Esophagus squamous epithelium (tissue), 5 donors: Measurements from ENCODE around the gene PDSS2. TPM values are rescaled to one million over a fixed set of nuclear protein-coding genes. Genes with fewer than 3 reads are reported as not detected.

Experiments used
- DNase-seq: peaks from one replicate; lab custom pipeline; 2025; lab: John Stamatoyannopoulos, UW
- H3K27ac ChIP-seq, 4 donors: fragments of 200-600 bp; sonication (generic); one replicate each; pipeline ENCODE4 v1.5.1; 2016 to 2019; ENCODE audit warnings: mild to moderate bottlenecking in 1 of 4
- H3K27me3 ChIP-seq, 4 donors: fragments of 200-600 bp; sonication (generic); 1 replicate in 3 of 4; 2 replicates in 1 of 4; pipeline versions ENCODE4 v1.5.1 to v1.6.0; 2017 to 2021; ENCODE audit warnings: antibody characterized with exemption in 1 of 4
- H3K36me3 ChIP-seq, 3 donors: fragments of 200-600 bp; sonication (generic); one replicate each; pipeline ENCODE4 v1.5.1; 2016 to 2019
- H3K4me1 ChIP-seq, 3 donors: fragments of 200-600 bp; sonication (generic); one replicate each; pipeline ENCODE4 v1.5.1; 2017 to 2019
- H3K4me3 ChIP-seq, 4 donors: fragments of 200-600 bp; sonication (generic); 1 replicate in 3 of 4; 2 replicates in 1 of 4; pipeline ENCODE4 v1.5.1; 2016 to 2019; ENCODE audit warnings: mild to moderate bottlenecking in 2 of 4, moderate library complexity in 1 of 4
- H3K9me3 ChIP-seq, 3 donors: fragments of 200-600 bp; sonication (generic); one replicate each; pipeline ENCODE4 v1.5.1; 2016 to 2019
- CTCF ChIP-seq, 6 experiments: fragments of 450-650 bp in 4 of 6; fragments of 200-600 bp in 2 of 6; sonication (generic) in 2 of 6; IDR thresholded peaks; one replicate each; pipeline ENCODE4 v1.5.1; 2016 to 2019; ENCODE audit warnings: antibody characterized with exemption in 6 of 6, mild to moderate bottlenecking in 4 of 6, moderate library complexity in 4 of 6
- POLR2A ChIP-seq, 4 donors: fragments of 450-650 bp; IDR thresholded peaks; one replicate each; pipeline ENCODE4 v1.6.1; 2017; ENCODE audit warnings: antibody characterized with exemption in 4 of 4, mild to moderate bottlenecking in 4 of 4, moderate library complexity in 3 of 4
- WGBS, 2 donors: methylation state at CpG; one replicate each; pipeline ENCODE4 v1.1.5; 2018; 5-methylcytosine and 5-hydroxymethylcytosine counted together
- intact Hi-C: fragments of 100-400 bp; cut with DNase I; formaldehyde crosslinking; loops from one replicate; pipeline ENCODE4 v1.15.0; 2022
- total RNA-seq, 4 donors: library from RNA; depleted of rRNA; stranded (reverse); fragments of >200 nt; gene quantifications; one replicate each; pipeline ENCODE4 v1.1.0, GENCODE V29; 2016
- donor health status: DM: yes; HTN: yes; CAD: no.

PDSS2 gene
- total RNA-seq, 4 donors from 2014 or later: 7.0 to 15.9 (median 12.3) TPM

- intact Hi-C loops: no loop called here
- Histone ChIP-seq H3K9me3 (peaks cover 0 to 21% (median 19%) of the 10 kb centered on the region in 3 donors), H3K27me3 (no peaks in the 10 kb centered on the region), H3K4me3 (no peak overlapping the region), H3K36me3 (peaks cover 0 to 14% (median 0%) of the 10 kb centered on the region in 3 donors), H3K4me1 (peaks cover 0 to 7% (median 0%) of the 10 kb centered on the region in 3 donors), H3K27ac (no peak overlapping the region)
- DNase-seq: no peak
- no peak for TF ChIP-seq CTCF (IDR thresholded peaks at IDR 0.05)
- WGBS, 2 donors: 96 to 100% methylated on average over 1 to 2 of the region's 2 CpGs
Observed at GRCh38 chr6:107447663-107448216, 11.6 kb downstream of the PDSS2 start.

- 100% methylated on average over 1 of the region's 1 CpG for WGBS, 2 donors
- H3K4me3 ChIP-seq: no peak overlapping the region
- H3K27me3 ChIP-seq: no peaks in the 10 kb centered on the region
- intact Hi-C loops: no loop called here
- DNase-seq: no peak
- peaks cover 0 to 7% (median 0%) of the 10 kb centered on the region in 3 donors for H3K36me3 ChIP-seq
- no peaks in the 10 kb centered on the region for H3K4me1 ChIP-seq
- no peak for TF ChIP-seq POLR2A (IDR thresholded peaks at IDR 0.05)
- no peak for TF ChIP-seq CTCF (IDR thresholded peaks at IDR 0.05)
- peaks cover 0 to 19% (median 18%) of the 10 kb centered on the region in 3 donors for H3K9me3 ChIP-seq
- H3K27ac ChIP-seq: no peak overlapping the region
Observed at GRCh38 chr6:107444277-107444676, 15.1 kb downstream of the PDSS2 start.

- no peaks in the 10 kb centered on the region for H3K4me1 ChIP-seq
- DNase-seq: no peak
- TF ChIP-seq POLR2A (IDR thresholded peaks at IDR 0.05) (no peak), CTCF (IDR thresholded peaks at IDR 0.05) (no peak)
- 86 to 90% methylated on average over 7 of the region's 7 CpGs for WGBS, 2 donors
- H3K9me3 ChIP-seq: peaks cover 0 to 16% (median 14%) of the 10 kb centered on the region in 3 donors
- peaks cover 0 to 7% (median 0%) of the 10 kb centered on the region in 3 donors for H3K36me3 ChIP-seq
- H3K27ac ChIP-seq: no peak overlapping the region
- intact Hi-C loops: no loop called here
- H3K27me3 ChIP-seq: no peaks in the 10 kb centered on the region
- H3K4me3 ChIP-seq: no peak overlapping the region
Observed at GRCh38 chr6:107443608-107444267, 15.6 kb downstream of the PDSS2 start.

GRCh38 chr6:107442938-107443607 is 16.3 kb downstream of the PDSS2 start:
- no peak for TF ChIP-seq CTCF (IDR thresholded peaks at IDR 0.05)
- no peak for TF ChIP-seq POLR2A (IDR thresholded peaks at IDR 0.05)
- Histone ChIP-seq H3K36me3 (peaks cover 0 to 7% (median 0%) of the 10 kb centered on the region in 3 donors), H3K27me3 (no peaks in the 10 kb centered on the region), H3K27ac (no peak overlapping the region), H3K9me3 (peaks cover 0 to 10% (median 9%) of the 10 kb centered on the region in 3 donors), H3K4me1 (no peaks in the 10 kb centered on the region), H3K4me3 (no peak overlapping the region)
- WGBS, 2 donors: 82 to 92% methylated on average over 2 of the region's 2 CpGs
- intact Hi-C loops: no loop called here
- DNase-seq: no peak

- no peak for DNase-seq
- H3K36me3 ChIP-seq: no peaks in the 10 kb centered on the region
- H3K9me3 ChIP-seq: no peaks in the 10 kb centered on the region
- H3K4me1 ChIP-seq: no peaks in the 10 kb centered on the region
- 100% methylated on average over 1 of the region's 1 CpG; no CpG with 5 or more reads in 1 of the 2 donors for WGBS, 2 donors
- H3K4me3 ChIP-seq: no peak overlapping the region
- no peaks in the 10 kb centered on the region for H3K27me3 ChIP-seq
- H3K27ac ChIP-seq: no peak overlapping the region
- intact Hi-C loops: no loop called here
- TF ChIP-seq CTCF (IDR thresholded peaks at IDR 0.05): no peak
Observed at GRCh38 chr6:107441682-107442081, 17.7 kb downstream of the PDSS2 start.
